GM23338 (cell line): ENCODE data around the gene MT1B.

Experiments
- EZH2 ChIP-seq: fragments of 200-600 bp; sonication (generic); IDR thresholded peaks from one replicate; pipeline ENCODE4 v1.8.0; 2017; ENCODE audit warnings: antibody characterized with exemption, mild to moderate bottlenecking, low read depth; ENCODE audit not compliant: unreplicated experiment
- POLR2AphosphoS5 ChIP-seq: IDR thresholded peaks from 2 replicates; pipeline ENCODE4 v1.6.1; 2016; ENCODE audit warnings: antibody characterized with exemption, low read depth
- ZNF114 ChIP-seq: fragments of 250-450 bp; sonication (Bioruptor Pico); IDR thresholded peaks from 2 replicates; pipeline ENCODE4 v1.5.0; 2020; ENCODE audit warnings: mild to moderate bottlenecking, moderate library complexity
- ZNF331 ChIP-seq: fragments of 250-450 bp; sonication (Bioruptor Pico); IDR thresholded peaks from 2 replicates; pipeline ENCODE4 v1.5.0; 2020; ENCODE audit warnings: low read depth, mild to moderate bottlenecking, moderate library complexity
- TF ChIP-seq, protein P1 (sequence below), 2 experiments: fragments of 200-600 bp in 1 of 2; sonication (generic) in 1 of 2; conservative IDR thresholded peaks; 2 replicates each; pipeline versions ENCODE4 v1.5.1 to v1.6.1; 2016 to 2017; ENCODE audit warnings: antibody characterized with exemption in 2 of 2, low read depth in 2 of 2, mild to moderate bottlenecking in 2 of 2, moderate library complexity in 1 of 2
- TF ChIP-seq, protein P2 (sequence below): IDR thresholded peaks from one replicate; pipeline ENCODE4 v1.6.1; 2018; ENCODE audit warnings: antibody characterized with exemption; ENCODE audit not compliant: unreplicated experiment

DNA sequence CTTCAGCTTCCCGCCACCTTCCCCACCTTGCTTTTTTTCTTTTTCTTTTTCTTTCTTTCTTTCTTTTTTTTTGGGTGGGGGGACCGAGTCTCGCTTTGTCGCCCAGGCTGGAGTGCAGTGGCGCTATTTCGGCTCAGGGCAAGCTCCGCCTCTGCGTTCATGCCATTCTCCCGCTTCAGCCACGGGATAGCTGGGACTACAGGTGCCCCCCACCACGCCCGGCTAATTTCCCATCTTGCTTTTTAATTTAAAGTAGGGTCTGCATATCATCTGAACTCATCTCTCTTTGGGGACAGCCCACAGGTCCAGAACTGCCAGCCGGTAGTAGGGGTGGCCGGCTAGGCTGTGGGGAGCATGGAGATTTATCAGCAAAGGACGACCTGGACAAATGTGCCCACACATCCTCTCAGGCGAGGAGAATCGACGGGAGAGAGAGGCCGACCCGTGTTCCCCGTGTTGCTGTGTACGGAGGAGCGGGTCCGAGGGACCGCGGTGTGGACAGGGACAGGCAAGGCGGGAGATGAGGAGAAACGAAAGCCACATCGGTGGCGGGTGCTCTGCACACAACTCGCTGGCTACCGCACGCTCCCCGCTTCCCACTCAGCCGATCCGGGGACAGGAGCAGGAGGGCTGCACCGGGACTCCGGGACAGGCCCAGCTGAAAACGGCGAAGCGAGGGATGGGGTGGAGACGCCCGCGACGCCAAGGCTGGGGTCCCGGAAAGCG lies 16.8 kb upstream of the MT1B start:
- TF ChIP-seq, protein P1, sequence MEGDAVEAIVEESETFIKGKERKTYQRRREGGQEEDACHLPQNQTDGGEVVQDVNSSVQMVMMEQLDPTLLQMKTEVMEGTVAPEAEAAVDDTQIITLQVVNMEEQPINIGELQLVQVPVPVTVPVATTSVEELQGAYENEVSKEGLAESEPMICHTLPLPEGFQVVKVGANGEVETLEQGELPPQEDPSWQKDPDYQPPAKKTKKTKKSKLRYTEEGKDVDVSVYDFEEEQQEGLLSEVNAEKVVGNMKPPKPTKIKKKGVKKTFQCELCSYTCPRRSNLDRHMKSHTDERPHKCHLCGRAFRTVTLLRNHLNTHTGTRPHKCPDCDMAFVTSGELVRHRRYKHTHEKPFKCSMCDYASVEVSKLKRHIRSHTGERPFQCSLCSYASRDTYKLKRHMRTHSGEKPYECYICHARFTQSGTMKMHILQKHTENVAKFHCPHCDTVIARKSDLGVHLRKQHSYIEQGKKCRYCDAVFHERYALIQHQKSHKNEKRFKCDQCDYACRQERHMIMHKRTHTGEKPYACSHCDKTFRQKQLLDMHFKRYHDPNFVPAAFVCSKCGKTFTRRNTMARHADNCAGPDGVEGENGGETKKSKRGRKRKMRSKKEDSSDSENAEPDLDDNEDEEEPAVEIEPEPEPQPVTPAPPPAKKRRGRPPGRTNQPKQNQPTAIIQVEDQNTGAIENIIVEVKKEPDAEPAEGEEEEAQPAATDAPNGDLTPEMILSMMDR (conservative IDR thresholded peaks at IDR 0.05; ENCODE audit: low read depth in 2 of 2) = no peak
- TF ChIP-seq POLR2AphosphoS5 (no peak), EZH2 (peak; percentile 98), ZNF331 (CRISPR knock-in tag) (no peak), ZNF114 (CRISPR knock-in tag) (no peak)
- TF ChIP-seq, protein P2, sequence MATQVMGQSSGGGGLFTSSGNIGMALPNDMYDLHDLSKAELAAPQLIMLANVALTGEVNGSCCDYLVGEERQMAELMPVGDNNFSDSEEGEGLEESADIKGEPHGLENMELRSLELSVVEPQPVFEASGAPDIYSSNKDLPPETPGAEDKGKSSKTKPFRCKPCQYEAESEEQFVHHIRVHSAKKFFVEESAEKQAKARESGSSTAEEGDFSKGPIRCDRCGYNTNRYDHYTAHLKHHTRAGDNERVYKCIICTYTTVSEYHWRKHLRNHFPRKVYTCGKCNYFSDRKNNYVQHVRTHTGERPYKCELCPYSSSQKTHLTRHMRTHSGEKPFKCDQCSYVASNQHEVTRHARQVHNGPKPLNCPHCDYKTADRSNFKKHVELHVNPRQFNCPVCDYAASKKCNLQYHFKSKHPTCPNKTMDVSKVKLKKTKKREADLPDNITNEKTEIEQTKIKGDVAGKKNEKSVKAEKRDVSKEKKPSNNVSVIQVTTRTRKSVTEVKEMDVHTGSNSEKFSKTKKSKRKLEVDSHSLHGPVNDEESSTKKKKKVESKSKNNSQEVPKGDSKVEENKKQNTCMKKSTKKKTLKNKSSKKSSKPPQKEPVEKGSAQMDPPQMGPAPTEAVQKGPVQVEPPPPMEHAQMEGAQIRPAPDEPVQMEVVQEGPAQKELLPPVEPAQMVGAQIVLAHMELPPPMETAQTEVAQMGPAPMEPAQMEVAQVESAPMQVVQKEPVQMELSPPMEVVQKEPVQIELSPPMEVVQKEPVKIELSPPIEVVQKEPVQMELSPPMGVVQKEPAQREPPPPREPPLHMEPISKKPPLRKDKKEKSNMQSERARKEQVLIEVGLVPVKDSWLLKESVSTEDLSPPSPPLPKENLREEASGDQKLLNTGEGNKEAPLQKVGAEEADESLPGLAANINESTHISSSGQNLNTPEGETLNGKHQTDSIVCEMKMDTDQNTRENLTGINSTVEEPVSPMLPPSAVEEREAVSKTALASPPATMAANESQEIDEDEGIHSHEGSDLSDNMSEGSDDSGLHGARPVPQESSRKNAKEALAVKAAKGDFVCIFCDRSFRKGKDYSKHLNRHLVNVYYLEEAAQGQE = no peak
